K562 (cell line): ENCODE measurements around the gene HOXB5. TPM values are rescaled to one million over a fixed set of nuclear protein-coding genes. Genes with fewer than 3 reads are reported as not detected.

ENCODE experiments used
- CAMTA2 ChIP-seq: fragments of 250-450 bp; sonication (Bioruptor Pico); conservative IDR thresholded peaks from 2 replicates; pipeline ENCODE4 v1.5.1; 2022
- CHCHD3 ChIP-seq: fragments of 250-450 bp; sonication (Bioruptor Pico); IDR thresholded peaks from 2 replicates; pipeline ENCODE4 v2.1.2; 2022; ENCODE audit warnings: mild to moderate bottlenecking
- FOXA3 ChIP-seq, 2 experiments: fragments of 450-650 bp in 1 of 2; sonication (generic) in 1 of 2; formaldehyde crosslinking; IDR thresholded peaks in 1 of 2; conservative IDR thresholded peaks in 1 of 2; 2 replicates each; pipeline versions ENCODE4 v1.4.0 to v1.8.0; 2020 to 2022; ENCODE audit warnings: mild to moderate bottlenecking in 2 of 2, missing genetic modification reagents in 1 of 2
- GABPA ChIP-seq: fragments of 200-800 bp; sonication (Bioruptor generic); conservative IDR thresholded peaks from 2 replicates; pipeline ENCODE4 v1.6.1; 2016; ENCODE audit warnings: low read depth, missing genetic modification characterization, missing compliant biosample characterization
- MGA ChIP-seq: fragments of 450-650 bp; IDR thresholded peaks from 2 replicates; pipeline ENCODE4 v1.6.1; 2016; ENCODE audit warnings: mild to moderate bottlenecking, moderate library complexity
- MYNN ChIP-seq, 2 experiments: sonication (generic); formaldehyde crosslinking in 1 of 2; IDR thresholded peaks; 2 replicates each; pipeline versions ENCODE4 v1.5.0 to v1.6.1; 2016 to 2020; ENCODE audit warnings: antibody characterized with exemption in 1 of 2, missing genetic modification reagents in 1 of 2
- RAD51 ChIP-seq: fragments of 450-650 bp; IDR thresholded peaks from 2 replicates; pipeline ENCODE4 v1.7.1; 2016; ENCODE audit warnings: low read depth, mild to moderate bottlenecking, borderline replicate concordance
- SAFB2 ChIP-seq: fragments of 200-400 bp; formaldehyde crosslinking; IDR thresholded peaks from 2 replicates; pipeline ENCODE4 v1.6.1; 2018; ENCODE audit warnings: borderline replicate concordance, low read length, low read depth, moderate library complexity; ENCODE audit not compliant: severe bottlenecking
- SLC30A9 ChIP-seq: fragments of 250-450 bp; sonication (Bioruptor Pico); IDR thresholded peaks from 2 replicates; pipeline ENCODE4 v1.8.0; 2022; ENCODE audit warnings: mild to moderate bottlenecking, moderate library complexity
- ZBTB43 ChIP-seq: sonication (generic); formaldehyde crosslinking; IDR thresholded peaks from 2 replicates; pipeline ENCODE4 v1.8.0; 2023; ENCODE audit warnings: mild to moderate bottlenecking, missing genetic modification reagents
- ZEB2 ChIP-seq: fragments of 450-650 bp; IDR thresholded peaks from 2 replicates; pipeline ENCODE4 v1.6.1; 2016
- polyA plus RNA-seq, 8 experiments: library from polyadenylated mRNA; depleted of rRNA in 4 of 8; stranded (reverse) in 5 of 8; unstranded in 3 of 8; fragments of >200 nt; fragmentation: Nextera tagmentation in 2 of 8; fragmentation: Illumina TruSeq in 1 of 8; extraction: Ambion mirVana in 2 of 8; extraction: Trizol in 1 of 8; gene quantifications; 2 replicates each; pipeline versions ENCODE4 v1.2.1 to v1.2.3, GENCODE V29; 2011 to 2014; ENCODE audit warnings: inconsistent platforms in 1 of 8, missing spikeins in 1 of 8
- total RNA-seq, 7 experiments: library from RNA; depleted of rRNA in 6 of 7; stranded (reverse); fragments of >200 nt in 6 of 7; fragmentation: Illumina TruSeq in 2 of 7; extraction: Trizol in 2 of 7; gene quantifications; 2 replicates each; pipeline versions ENCODE4 v1.2.1 to v1.2.3, GENCODE V29; 2011 to 2021; ENCODE audit warnings: low replicate concordance in 1 of 7
- TF ChIP-seq, protein P1 (sequence below): sonication (generic); formaldehyde crosslinking; IDR thresholded peaks from 2 replicates; pipeline ENCODE4 v1.4.0; 2020; ENCODE audit warnings: mild to moderate bottlenecking, missing genetic modification reagents

HOXB5 gene
- total and polyA plus RNA-seq, 9 of the 15 experiments (the other 6 are each of a cell fraction or from before 2014, with no cell fraction given): 0.24 to 2.7 (median 0.65) TPM

DNA sequence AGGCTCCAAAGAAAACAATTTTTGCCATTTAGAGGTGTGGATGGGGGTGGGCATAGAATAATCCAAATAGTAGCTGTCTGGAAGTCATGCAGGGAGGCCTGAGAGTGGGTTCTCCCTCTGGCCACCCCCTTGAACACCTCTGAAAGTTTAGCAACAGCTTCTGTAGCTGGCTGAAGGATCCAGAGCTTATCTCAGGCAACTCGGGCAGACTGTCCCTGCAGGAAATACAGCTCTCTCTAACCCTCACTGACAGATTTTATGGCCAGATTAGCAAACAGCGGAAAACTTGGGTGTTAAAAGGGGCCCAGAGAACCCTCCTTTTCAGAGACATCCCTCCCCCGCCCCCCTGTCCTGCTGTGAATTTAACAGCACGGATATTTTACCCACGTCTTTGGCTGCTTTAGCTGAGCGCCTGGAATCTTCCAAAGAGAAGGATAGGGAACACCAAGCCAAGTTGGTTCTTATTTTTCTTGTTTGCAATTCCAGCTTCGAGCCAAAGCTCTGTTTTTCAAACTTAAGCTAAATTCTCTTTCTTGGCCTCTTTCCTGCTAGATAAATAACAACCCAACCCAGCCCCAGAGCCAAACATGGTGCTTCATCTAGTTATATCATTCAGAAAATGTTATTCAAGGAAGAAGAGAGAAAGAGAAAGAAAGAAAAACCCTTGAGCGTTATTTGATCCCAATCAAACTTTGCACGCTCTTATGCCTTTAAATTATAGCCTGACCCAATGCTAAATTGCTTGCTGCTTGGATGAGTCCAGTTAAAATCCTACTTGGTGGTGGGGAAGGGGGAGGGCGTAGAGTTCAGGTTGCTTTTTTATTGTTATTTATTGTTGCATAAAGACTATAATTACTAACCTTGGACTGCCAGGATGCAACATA, 46.4 kb downstream of the HOXB5 start (continued):
- TF ChIP-seq, protein P1, sequence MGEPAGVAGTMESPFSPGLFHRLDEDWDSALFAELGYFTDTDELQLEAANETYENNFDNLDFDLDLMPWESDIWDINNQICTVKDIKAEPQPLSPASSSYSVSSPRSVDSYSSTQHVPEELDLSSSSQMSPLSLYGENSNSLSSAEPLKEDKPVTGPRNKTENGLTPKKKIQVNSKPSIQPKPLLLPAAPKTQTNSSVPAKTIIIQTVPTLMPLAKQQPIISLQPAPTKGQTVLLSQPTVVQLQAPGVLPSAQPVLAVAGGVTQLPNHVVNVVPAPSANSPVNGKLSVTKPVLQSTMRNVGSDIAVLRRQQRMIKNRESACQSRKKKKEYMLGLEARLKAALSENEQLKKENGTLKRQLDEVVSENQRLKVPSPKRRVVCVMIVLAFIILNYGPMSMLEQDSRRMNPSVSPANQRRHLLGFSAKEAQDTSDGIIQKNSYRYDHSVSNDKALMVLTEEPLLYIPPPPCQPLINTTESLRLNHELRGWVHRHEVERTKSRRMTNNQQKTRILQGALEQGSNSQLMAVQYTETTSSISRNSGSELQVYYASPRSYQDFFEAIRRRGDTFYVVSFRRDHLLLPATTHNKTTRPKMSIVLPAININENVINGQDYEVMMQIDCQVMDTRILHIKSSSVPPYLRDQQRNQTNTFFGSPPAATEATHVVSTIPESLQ (CRISPR knock-in tag): no peak
- no peak for TF ChIP-seq CAMTA2 (CRISPR knock-in tag)
- no peak for TF ChIP-seq ZBTB43
- peak; percentile 73; the same call in 1 of the 2 replicates for TF ChIP-seq MYNN (IDR thresholded peaks at IDR 0.05)
- no peak for TF ChIP-seq MYNN (CRISPR knock-in tag; IDR thresholded peaks at IDR 0.05)
- TF ChIP-seq ZEB2: no peak
- no peak for TF ChIP-seq SLC30A9 (CRISPR knock-in tag)
- no peak; the same call in 1 of the 2 replicates for TF ChIP-seq GABPA (tag)
- no peak for TF ChIP-seq CHCHD3
- no peak for TF ChIP-seq SAFB2
- no peak for TF ChIP-seq MGA
- no peak for TF ChIP-seq FOXA3 (CRISPR knock-in tag; conservative IDR thresholded peaks at IDR 0.05 in 1 of 2, IDR thresholded peaks at IDR 0.05 in 1 of 2)
- 0 out of 2 replicates have a peak, but pooled peaks have one; percentile 6 for TF ChIP-seq RAD51
